HepG2 (cell line): ENCODE results near the gene HAUS2. TPM values are rescaled to one million over a fixed set of nuclear protein-coding genes. Genes with fewer than 3 reads are reported as not detected.

Source experiments
- DDIT3 ChIP-seq: sonication (generic); formaldehyde crosslinking; IDR thresholded peaks from 2 replicates; pipeline ENCODE4 v1.4.0; 2020; ENCODE audit warnings: mild to moderate bottlenecking, missing genetic modification reagents
- HES4 ChIP-seq: sonication (generic); formaldehyde crosslinking; IDR thresholded peaks from 2 replicates; pipeline ENCODE4 v1.9.0; 2021; ENCODE audit warnings: mild to moderate bottlenecking, missing genetic modification reagents, borderline replicate concordance
- HOMEZ ChIP-seq: IDR thresholded peaks from 2 replicates; pipeline ENCODE4 v1.6.1; 2016; ENCODE audit warnings: low read depth
- KDM1A ChIP-seq: IDR thresholded peaks from 2 replicates; pipeline ENCODE4 v1.6.1; 2016; ENCODE audit warnings: missing compliant biosample characterization
- NCOR1 ChIP-seq: fragments of 200-600 bp; sonication (generic); IDR thresholded peaks from 2 replicates; pipeline ENCODE4 v1.7.0; 2017; ENCODE audit warnings: antibody characterized with exemption, low read length, borderline replicate concordance
- PCBP2 ChIP-seq: fragments of 200-400 bp; formaldehyde crosslinking; optimal IDR thresholded peaks from 2 replicates; pipeline ENCODE3; 2018; ENCODE audit warnings: low read length, low read depth; ENCODE audit not compliant: poor library complexity, severe bottlenecking
- POGZ ChIP-seq: sonication (generic); formaldehyde crosslinking; IDR thresholded peaks from 2 replicates; pipeline ENCODE4 v1.4.0; 2020; ENCODE audit warnings: mild to moderate bottlenecking, missing genetic modification reagents
- PRMT3 ChIP-seq: sonication (generic); formaldehyde crosslinking; IDR thresholded peaks from 2 replicates; pipeline ENCODE4 v1.8.1; 2022; ENCODE audit warnings: low read depth, mild to moderate bottlenecking, moderate library complexity, missing genetic modification reagents, borderline replicate concordance
- SAP130 ChIP-seq: IDR thresholded peaks from 2 replicates; pipeline ENCODE4 v1.6.1; 2016; ENCODE audit warnings: low read depth
- SIN3B ChIP-seq: fragments of 150-350 bp; IDR thresholded peaks from 2 replicates; pipeline ENCODE4 v1.6.1; 2014; ENCODE audit warnings: low read length
- SP2 ChIP-seq: sonication (generic); formaldehyde crosslinking; IDR thresholded peaks from 2 replicates; pipeline ENCODE4 v1.5.1; 2020; ENCODE audit warnings: mild to moderate bottlenecking, missing genetic modification reagents
- TEAD2 ChIP-seq: sonication (generic); formaldehyde crosslinking; IDR thresholded peaks from 2 replicates; pipeline ENCODE4 v1.9.0; 2021; ENCODE audit warnings: missing genetic modification reagents
- TFAP4 ChIP-seq: sonication (generic); IDR thresholded peaks from 2 replicates; pipeline ENCODE4 v1.6.1; 2016; ENCODE audit warnings: low read depth, borderline replicate concordance
- ZBTB43 ChIP-seq: sonication (generic); formaldehyde crosslinking; conservative IDR thresholded peaks from 2 replicates; pipeline ENCODE4 v1.4.0; 2020; ENCODE audit warnings: missing genetic modification reagents
- ZNF292 ChIP-seq: sonication (generic); formaldehyde crosslinking; IDR thresholded peaks from 2 replicates; pipeline ENCODE4 v1.8.1; 2022; ENCODE audit warnings: mild to moderate bottlenecking, low read depth, missing genetic modification reagents, borderline replicate concordance
- ZNF317 ChIP-seq: sonication (generic); formaldehyde crosslinking; IDR thresholded peaks from 2 replicates; pipeline ENCODE4 v1.5.0; 2020; ENCODE audit warnings: mild to moderate bottlenecking, missing genetic modification reagents
- ZNF362 ChIP-seq: sonication (generic); formaldehyde crosslinking; IDR thresholded peaks from 2 replicates; pipeline ENCODE4 v1.4.0; 2020; ENCODE audit warnings: missing genetic modification reagents, mild to moderate bottlenecking, borderline replicate concordance
- ZNF503 ChIP-seq: sonication (generic); formaldehyde crosslinking; IDR thresholded peaks from 2 replicates; pipeline ENCODE4 v1.4.0; 2020; ENCODE audit warnings: missing genetic modification reagents
- ZNF83 ChIP-seq: sonication (generic); formaldehyde crosslinking; IDR thresholded peaks from 2 replicates; pipeline ENCODE4 v1.4.0; 2020; ENCODE audit warnings: missing genetic modification reagents, mild to moderate bottlenecking, borderline replicate concordance
- ZSCAN9 ChIP-seq: IDR thresholded peaks from 2 replicates; pipeline ENCODE4 v1.6.1; 2016; ENCODE audit warnings: borderline replicate concordance
- polyA plus RNA-seq, 8 experiments: library from polyadenylated mRNA; depleted of rRNA in 3 of 8; stranded (reverse) in 7 of 8; unstranded in 1 of 8; fragments of >200 nt; fragmentation: Illumina TruSeq in 4 of 8; extraction: Trizol in 4 of 8; gene quantifications; 2 replicates each; pipeline versions ENCODE4 v1.2.1 to v1.2.3, GENCODE V29; 2011 to 2016; ENCODE audit warnings: low read depth in 4 of 8, missing spikeins in 1 of 8, mixed read lengths in 1 of 8; ENCODE audit not compliant: insufficient read depth in 1 of 8
- total RNA-seq, 5 experiments: library from RNA; depleted of rRNA; stranded (reverse); fragments of >200 nt; fragmentation: Illumina TruSeq; extraction: Trizol; gene quantifications; 2 replicates each; pipeline ENCODE4 v1.2.3, GENCODE V29; 2016; ENCODE audit warnings: low read depth in 1 of 5

Gene HAUS2
- total and polyA plus RNA-seq, 2 of the 13 experiments (the other 11 are each of a cell fraction or from before 2014, with no cell fraction given): 11.6 to 32.9 TPM

GRCh38 chr15:42575188-42576039 is 26.8 kb downstream of the HAUS2 start, which contains the start of gene STARD9 (continued):
- TF ChIP-seq ZNF503 (CRISPR knock-in tag): no peak
- no peak for TF ChIP-seq DDIT3
- TF ChIP-seq ZNF83 (CRISPR knock-in tag): peak; percentile 92
- TF ChIP-seq SIN3B: no peak
- TF ChIP-seq KDM1A: no peak
- TF ChIP-seq ZBTB43 (CRISPR knock-in tag): peak; percentile 17
- TF ChIP-seq HOMEZ (CRISPR knock-in tag): peak; percentile 40; the same call in 1 of the 2 replicates
- TF ChIP-seq ZNF362 (CRISPR knock-in tag): no peak; the same call in 1 of the 2 replicates
- peak; percentile 42; the same call in 1 of the 2 replicates for TF ChIP-seq ZNF292
- TF ChIP-seq NCOR1: no peak
- TF ChIP-seq POGZ (CRISPR knock-in tag): peak; percentile 57; the same call in 1 of the 2 replicates
- TF ChIP-seq PCBP2: no peak
- peak; percentile 79 for TF ChIP-seq SAP130 (CRISPR knock-in tag)
- TF ChIP-seq TFAP4: peak; percentile 51; the same call in 1 of the 2 replicates
- no peak for TF ChIP-seq TEAD2 (CRISPR knock-in tag)
- TF ChIP-seq HES4 (CRISPR knock-in tag): peak; percentile 83; the same call in 1 of the 2 replicates
- TF ChIP-seq ZSCAN9: no peak; the same call in 1 of the 2 replicates
- TF ChIP-seq PRMT3 (CRISPR knock-in tag): 0 out of 2 replicates have a peak, but pooled peaks have one; percentile 23
- TF ChIP-seq ZNF317 (CRISPR knock-in tag): no peak
- TF ChIP-seq SP2 (CRISPR knock-in tag): peak; percentile 81
